NB4 (cell line): ENCODE results near the gene RNF11.
A peak's percentile ranks its signal among the peaks of the same experiment; 100 is the strongest.
"Not testable (repeated sequence)": the region's sequence is repeated elsewhere in the genome, so short reads cannot be mapped to it uniquely, and the experiment has no call there.

ENCODE experiments used
- DNase-seq: peaks from one replicate; pipeline ENCODE4 v3.0.0; 2010; ENCODE audit warnings: low read depth
- H3K4me3 ChIP-seq: one replicate; pipeline ENCODE4 v1.5.1; 2011; ENCODE audit warnings: mild to moderate bottlenecking, low read depth, low read length, moderate library complexity
- MYC ChIP-seq: IDR thresholded peaks from 2 replicates; pipeline ENCODE4 v1.6.1; 2011; ENCODE audit warnings: low read depth, low read length
- POLR2A ChIP-seq: IDR thresholded peaks from 2 replicates; pipeline ENCODE4 v1.6.1; 2011; ENCODE audit warnings: mild to moderate bottlenecking; ENCODE audit not compliant: insufficient read length; ENCODE audit errors: extremely low read depth
- TF ChIP-seq, protein P1 (sequence below): IDR thresholded peaks from one replicate; pipeline ENCODE4 v1.5.1; 2012; ENCODE audit warnings: low read depth, low read length
- TF ChIP-seq, protein P2 (sequence below): IDR thresholded peaks from 2 replicates; pipeline ENCODE4 v1.6.1; 2011; ENCODE audit warnings: low read depth, low read length

Gene RNF11

DNA sequence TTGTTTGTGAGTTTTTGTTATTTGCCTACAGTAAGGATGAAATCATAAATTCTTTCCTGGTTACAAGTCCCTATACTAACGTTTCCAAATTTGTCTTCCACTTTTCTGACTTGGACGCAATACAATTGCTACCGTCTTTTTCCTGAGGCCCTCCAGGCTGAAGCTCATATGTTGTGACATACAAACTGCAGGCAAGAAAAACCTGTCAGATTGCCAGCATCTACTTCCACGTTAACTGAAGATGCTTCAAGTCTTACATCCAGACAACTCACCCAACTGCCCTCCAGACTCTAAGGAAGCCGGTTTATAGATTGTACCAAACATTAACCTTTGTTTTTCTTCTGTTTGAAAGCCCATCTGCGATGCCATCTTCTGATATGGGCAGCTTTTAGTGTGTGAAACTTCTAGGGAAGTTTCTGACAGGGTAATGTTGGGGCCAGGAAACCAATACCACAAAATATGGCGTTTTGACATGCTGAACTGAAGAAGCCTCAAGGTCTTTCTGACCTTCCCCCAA is 21.4 kb upstream of the RNF11 start:
- peak; percentile 40 for DNase-seq
- H3K4me3 ChIP-seq, result no peak overlapping the region
- TF ChIP-seq MYC, result no peak
- no peak for TF ChIP-seq POLR2A
- TF ChIP-seq, protein P1, sequence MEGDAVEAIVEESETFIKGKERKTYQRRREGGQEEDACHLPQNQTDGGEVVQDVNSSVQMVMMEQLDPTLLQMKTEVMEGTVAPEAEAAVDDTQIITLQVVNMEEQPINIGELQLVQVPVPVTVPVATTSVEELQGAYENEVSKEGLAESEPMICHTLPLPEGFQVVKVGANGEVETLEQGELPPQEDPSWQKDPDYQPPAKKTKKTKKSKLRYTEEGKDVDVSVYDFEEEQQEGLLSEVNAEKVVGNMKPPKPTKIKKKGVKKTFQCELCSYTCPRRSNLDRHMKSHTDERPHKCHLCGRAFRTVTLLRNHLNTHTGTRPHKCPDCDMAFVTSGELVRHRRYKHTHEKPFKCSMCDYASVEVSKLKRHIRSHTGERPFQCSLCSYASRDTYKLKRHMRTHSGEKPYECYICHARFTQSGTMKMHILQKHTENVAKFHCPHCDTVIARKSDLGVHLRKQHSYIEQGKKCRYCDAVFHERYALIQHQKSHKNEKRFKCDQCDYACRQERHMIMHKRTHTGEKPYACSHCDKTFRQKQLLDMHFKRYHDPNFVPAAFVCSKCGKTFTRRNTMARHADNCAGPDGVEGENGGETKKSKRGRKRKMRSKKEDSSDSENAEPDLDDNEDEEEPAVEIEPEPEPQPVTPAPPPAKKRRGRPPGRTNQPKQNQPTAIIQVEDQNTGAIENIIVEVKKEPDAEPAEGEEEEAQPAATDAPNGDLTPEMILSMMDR, result no peak
- TF ChIP-seq, protein P2, sequence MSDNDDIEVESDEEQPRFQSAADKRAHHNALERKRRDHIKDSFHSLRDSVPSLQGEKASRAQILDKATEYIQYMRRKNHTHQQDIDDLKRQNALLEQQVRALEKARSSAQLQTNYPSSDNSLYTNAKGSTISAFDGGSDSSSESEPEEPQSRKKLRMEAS, result no peak

DNA sequence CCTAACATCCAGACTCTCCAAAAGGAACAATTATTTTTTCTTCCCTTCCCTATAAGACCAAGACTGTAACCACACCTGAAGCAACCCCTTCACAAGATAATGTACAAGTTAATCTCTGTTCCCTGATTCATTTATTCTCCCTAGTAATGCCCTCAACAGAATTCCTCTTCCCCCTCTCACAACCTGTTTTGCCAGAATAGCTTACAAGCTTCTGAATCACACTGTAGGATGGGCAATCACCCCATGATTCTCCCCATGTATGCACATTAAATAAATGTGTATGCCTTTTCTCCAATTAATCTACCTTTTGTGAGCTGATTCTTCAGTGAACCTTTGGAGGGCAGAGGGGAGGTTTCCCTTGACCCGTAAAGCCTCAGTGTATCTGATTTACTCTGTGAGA is 20.9 kb upstream of the RNF11 start:
- no peak for DNase-seq
- H3K4me3 ChIP-seq, result no peak overlapping the region
- TF ChIP-seq MYC (no peak), POLR2A (no peak)
- TF ChIP-seq, protein P2, result no peak
- TF ChIP-seq, protein P1, result no peak

DNA sequence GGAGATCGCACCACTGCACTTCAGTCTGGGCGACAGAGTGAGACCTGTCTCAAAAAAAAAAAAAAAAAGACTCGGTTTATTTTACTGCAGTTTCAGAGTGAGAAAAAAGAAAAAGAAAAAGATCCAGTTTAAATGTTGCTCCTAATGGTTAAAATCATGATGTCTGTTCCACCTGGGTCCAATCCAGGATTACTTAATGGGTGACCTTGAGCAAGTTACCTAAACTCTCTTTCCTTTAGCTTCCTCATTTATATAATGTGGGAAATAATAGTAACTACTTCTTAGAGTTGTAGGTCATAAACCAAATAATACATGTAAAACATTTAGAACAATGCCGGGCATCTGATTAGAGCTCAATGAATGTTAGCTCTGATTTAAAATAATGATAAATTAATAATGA is 19.4 kb upstream of the RNF11 start:
- no peak for TF ChIP-seq POLR2A
- TF ChIP-seq, protein P2, result no peak
- H3K4me3 ChIP-seq, result no peak overlapping the region
- DNase-seq, result no peak

DNA sequence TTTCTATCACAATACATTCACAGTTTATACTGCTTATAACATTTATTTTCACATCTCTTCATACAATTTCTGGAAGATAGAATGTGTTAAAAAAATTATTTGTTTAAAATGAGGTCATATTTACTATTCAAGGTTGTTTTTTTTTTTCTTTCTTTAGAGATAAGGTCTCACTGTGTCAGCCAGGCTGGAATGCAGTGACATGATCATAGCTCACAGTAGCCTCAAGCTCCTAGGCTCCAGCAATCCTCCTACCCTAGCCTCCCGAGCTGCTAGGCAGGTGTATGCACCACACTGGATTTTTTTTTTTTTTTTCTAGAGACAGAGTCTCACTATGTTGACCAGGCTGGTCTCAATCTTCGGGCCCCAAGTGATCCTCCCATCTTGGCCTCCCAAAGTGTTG is 19.0 kb upstream of the RNF11 start:
- H3K4me3 ChIP-seq, result no peak overlapping the region
- DNase-seq, result no peak
- TF ChIP-seq POLR2A, result no peak
- TF ChIP-seq, protein P2, result no peak
- no peak for TF ChIP-seq MYC
- TF ChIP-seq, protein P1, result no peak

DNA sequence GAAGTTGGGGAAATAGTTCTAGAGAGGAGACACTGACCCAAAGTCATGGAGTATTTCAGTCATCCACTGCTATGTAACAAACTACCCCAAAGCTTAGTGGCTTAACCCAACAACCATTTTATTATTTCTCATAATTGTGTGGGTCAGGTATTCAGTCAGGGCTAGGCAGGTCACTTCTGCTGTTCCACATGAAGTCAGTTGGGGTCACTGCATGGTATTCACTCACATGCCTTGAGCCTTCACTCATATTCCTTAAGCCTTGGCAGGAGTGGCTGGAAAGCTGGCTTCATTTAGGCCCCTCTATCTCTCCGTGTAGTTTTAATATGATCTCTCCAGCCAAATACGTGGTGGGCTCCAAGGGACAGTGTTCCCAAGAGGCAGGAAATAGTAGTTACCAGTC is 17.5 kb upstream of the RNF11 start:
- TF ChIP-seq, protein P2, result no peak
- TF ChIP-seq, protein P1, result no peak
- TF ChIP-seq POLR2A (no peak), MYC (no peak)
- no peak overlapping the region for H3K4me3 ChIP-seq
- no peak for DNase-seq

DNA sequence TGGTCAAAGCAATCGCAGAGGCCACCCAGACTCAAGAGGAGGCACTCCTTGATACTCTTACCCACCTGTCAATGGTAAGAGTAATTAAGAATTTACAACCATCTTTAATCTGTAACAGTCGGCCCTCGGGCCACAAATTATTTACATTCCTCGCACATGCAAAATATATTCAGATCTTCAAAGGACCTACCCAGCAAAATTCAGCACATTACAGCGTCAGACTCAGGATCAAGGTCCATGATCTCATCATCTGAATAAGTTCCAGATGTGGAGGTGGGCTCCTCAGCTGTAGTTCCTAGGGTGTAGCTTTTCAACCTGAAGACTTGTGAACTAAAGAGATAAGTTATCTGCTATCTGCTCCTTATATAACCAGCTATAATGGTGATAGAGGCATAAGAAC is 17.1 kb upstream of the RNF11 start:
- H3K4me3 ChIP-seq, result no peak overlapping the region
- TF ChIP-seq MYC (no peak), POLR2A (no peak)
- TF ChIP-seq, protein P2, result no peak
- TF ChIP-seq, protein P1, result no peak
- no peak for DNase-seq

DNA sequence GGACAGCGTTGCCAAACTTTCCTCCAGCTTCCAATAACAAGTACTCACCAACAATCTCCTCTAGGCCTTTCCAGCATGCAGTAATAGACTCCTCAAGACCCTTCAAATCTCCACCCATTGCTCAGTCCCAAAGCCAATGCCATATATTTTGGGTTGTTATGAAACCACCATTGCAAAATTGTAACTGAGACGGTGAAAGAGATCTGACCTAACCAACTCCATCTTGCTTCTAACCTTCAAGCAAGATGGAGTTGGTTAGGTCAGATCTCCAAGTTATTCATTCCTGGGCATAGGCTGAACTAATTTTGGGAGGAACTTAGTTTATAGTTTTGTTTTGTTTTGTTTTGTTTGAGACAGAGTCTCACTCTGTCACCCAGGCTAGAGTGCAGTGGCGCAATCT is 14.5 kb upstream of the RNF11 start:
- H3K4me3 ChIP-seq, DNase-seq: not testable (repeated sequence)
